ENCODE measurements around the gene CCSAP. TPM values are rescaled to one million over a fixed set of nuclear protein-coding genes. Genes with fewer than 3 reads are reported as not detected.

Gene CCSAP
- total RNA-seq, 1 experiment from 2014 or later, result 8.5 TPM

DNA sequence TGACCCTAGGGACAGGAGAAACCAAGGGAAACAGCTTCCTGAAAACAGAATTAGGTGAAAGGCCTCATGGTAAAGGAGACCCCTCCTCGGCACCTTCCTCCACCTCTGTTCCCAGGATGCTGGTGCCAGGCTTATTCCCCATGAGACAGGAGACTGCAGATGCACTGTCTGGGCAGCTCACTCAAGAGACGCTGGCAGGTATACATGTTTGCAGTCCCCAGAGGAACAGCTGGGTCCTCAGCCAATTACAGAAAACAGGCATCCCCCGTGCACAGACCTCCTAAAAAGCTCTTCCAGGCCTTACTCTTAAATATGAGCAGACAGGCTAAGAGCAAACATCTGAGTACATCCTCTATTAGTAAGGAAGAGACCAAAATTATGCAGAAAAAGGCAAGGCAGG, 6.5 kb downstream of the CCSAP start:
- Mint-ChIP-seq H3K27me3 (ENCODE audit: low read depth) (no peaks in the 10 kb centered on the region; the same call in 1 of the 2 replicates), H3K4me3 (no peak overlapping the region), H3K4me1 (peaks cover 30 to 31% of the 10 kb centered on the region in 2 experiments), H3K9me3 (peaks cover 7% of the 10 kb centered on the region in 2 experiments; a peak in 4 of 5 replicates), H3K27ac (no peak overlapping the region), H3K36me3 (ENCODE audit: insufficient read depth in 1 of 3, low read depth in 3 of 3) (peaks cover 9 to 15% (median 12%) of the 10 kb centered on the region in 3 experiments)
- Histone ChIP-seq H3K18ac (ENCODE audit: insufficient read length, low read depth, low read length) (no peak overlapping the region), H3K79me2 (ENCODE audit: insufficient read depth, low read length) (peaks cover 32% of the 10 kb centered on the region; the same call in 1 of the 2 replicates), H2BK5ac (ENCODE audit: insufficient read length, low read length) (no peak overlapping the region), H2AK5ac (ENCODE audit: insufficient read length, low read length) (no peak overlapping the region), H4K91ac (ENCODE audit: insufficient read length, low read depth, low read length) (no peak overlapping the region), H3K27me3 (ENCODE audit: insufficient read depth, low read length) (no peaks in the 10 kb centered on the region), H3K4me1 (ENCODE audit: insufficient read depth, low read length) (peaks cover 2% of the 10 kb centered on the region; the same call in 1 of the 2 replicates), H2BK12ac (ENCODE audit: insufficient read length, low read depth, low read length) (no peak overlapping the region), H3T11ph (ENCODE audit: low read length) (no peak overlapping the region), H3K27ac (ENCODE audit: insufficient read length, low read depth, low read length) (no peak overlapping the region), H2BK15ac (ENCODE audit: low read depth, low read length) (no peak overlapping the region), H4K5ac (ENCODE audit: insufficient read length, low read depth, low read length) (no peak overlapping the region), H3K23me2 (ENCODE audit: insufficient read length, low read depth, low read length, poor library complexity, severe bottlenecking) (no peaks in the 10 kb centered on the region), H3K14ac (ENCODE audit: insufficient read depth, low read length) (no peak overlapping the region), H3K23ac (ENCODE audit: insufficient read length, low read depth, low read length) (no peak overlapping the region), H2BK20ac (ENCODE audit: low read depth, low read length, poor library complexity, severe bottlenecking) (no peak overlapping the region), H2BK120ac (ENCODE audit: low read depth, low read length, poor library complexity, severe bottlenecking) (no peak overlapping the region), H3K56ac (ENCODE audit: insufficient read length, low read depth, low read length) (no peak overlapping the region), H4K20me1 (ENCODE audit: control insufficient read depth, insufficient read depth, insufficient read length) (no peaks in the 10 kb centered on the region), H4K8ac (replicated peaks; ENCODE audit: insufficient read length, low read depth, low read length) (no peak overlapping the region), H3K4me2 (ENCODE audit: insufficient read depth, insufficient read length, low read length) (no peak overlapping the region), H3K9ac (ENCODE audit: extremely low read depth, insufficient read length, low read length) (no peak overlapping the region), H2AFZ (ENCODE audit: low read length) (no peak overlapping the region), H3K9me3 (ENCODE audit: control insufficient read depth, low read depth, low read length) (no peaks in the 10 kb centered on the region), H3K79me1 (ENCODE audit: insufficient read depth, low read depth, low read length, poor library complexity, severe bottlenecking) (peaks cover 12% of the 10 kb centered on the region), H3K4ac (ENCODE audit: low read depth, low read length) (no peak overlapping the region)
- TF ChIP-seq, protein P1, sequence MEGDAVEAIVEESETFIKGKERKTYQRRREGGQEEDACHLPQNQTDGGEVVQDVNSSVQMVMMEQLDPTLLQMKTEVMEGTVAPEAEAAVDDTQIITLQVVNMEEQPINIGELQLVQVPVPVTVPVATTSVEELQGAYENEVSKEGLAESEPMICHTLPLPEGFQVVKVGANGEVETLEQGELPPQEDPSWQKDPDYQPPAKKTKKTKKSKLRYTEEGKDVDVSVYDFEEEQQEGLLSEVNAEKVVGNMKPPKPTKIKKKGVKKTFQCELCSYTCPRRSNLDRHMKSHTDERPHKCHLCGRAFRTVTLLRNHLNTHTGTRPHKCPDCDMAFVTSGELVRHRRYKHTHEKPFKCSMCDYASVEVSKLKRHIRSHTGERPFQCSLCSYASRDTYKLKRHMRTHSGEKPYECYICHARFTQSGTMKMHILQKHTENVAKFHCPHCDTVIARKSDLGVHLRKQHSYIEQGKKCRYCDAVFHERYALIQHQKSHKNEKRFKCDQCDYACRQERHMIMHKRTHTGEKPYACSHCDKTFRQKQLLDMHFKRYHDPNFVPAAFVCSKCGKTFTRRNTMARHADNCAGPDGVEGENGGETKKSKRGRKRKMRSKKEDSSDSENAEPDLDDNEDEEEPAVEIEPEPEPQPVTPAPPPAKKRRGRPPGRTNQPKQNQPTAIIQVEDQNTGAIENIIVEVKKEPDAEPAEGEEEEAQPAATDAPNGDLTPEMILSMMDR (conservative IDR thresholded peaks at IDR 0.05), result no peak
- no CpG with 5 or more reads among the region's 3 CpGs for WGBS (ENCODE audit: extremely low coverage, insufficient read length, low lambda C conversion rate)
- DNase-seq, result no peak
